ENCODE data around the gene ULK4.
"Not testable (repeated sequence)": the region's sequence is repeated elsewhere in the genome, so short reads cannot be mapped to it uniquely, and the experiment has no call there.

DNA sequence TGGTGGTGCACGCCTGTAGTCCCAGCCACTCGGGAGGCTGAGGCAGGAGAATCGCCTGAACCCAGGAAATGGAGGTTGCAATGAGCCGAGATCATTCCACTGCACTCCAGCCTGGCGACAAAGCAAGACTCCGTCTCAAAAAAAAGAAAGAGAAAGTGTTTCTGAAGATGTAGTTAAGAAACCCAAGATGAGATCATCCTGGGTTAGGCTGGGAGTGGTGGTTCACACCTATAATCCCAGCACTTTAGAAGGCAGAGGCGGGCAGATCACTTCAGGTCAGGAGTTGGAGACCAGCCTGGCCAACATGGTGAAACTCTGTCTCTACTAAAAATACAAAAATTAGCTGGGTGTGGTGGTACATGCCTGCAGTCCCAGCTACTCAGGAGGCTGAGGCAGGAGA, 286.8 kb downstream of the ULK4 start:
- TF ChIP-seq, protein P1, sequence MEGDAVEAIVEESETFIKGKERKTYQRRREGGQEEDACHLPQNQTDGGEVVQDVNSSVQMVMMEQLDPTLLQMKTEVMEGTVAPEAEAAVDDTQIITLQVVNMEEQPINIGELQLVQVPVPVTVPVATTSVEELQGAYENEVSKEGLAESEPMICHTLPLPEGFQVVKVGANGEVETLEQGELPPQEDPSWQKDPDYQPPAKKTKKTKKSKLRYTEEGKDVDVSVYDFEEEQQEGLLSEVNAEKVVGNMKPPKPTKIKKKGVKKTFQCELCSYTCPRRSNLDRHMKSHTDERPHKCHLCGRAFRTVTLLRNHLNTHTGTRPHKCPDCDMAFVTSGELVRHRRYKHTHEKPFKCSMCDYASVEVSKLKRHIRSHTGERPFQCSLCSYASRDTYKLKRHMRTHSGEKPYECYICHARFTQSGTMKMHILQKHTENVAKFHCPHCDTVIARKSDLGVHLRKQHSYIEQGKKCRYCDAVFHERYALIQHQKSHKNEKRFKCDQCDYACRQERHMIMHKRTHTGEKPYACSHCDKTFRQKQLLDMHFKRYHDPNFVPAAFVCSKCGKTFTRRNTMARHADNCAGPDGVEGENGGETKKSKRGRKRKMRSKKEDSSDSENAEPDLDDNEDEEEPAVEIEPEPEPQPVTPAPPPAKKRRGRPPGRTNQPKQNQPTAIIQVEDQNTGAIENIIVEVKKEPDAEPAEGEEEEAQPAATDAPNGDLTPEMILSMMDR (conservative IDR thresholded peaks at IDR 0.05; ENCODE audit: low read length): not testable (repeated sequence)
- TF ChIP-seq EZH2phosphoT487 (IDR thresholded peaks at IDR 0.05; ENCODE audit: borderline replicate concordance): not testable (repeated sequence)
